Measurements from ENCODE around the gene ELMO1. TPM values are rescaled to one million over a fixed set of nuclear protein-coding genes. Genes with fewer than 3 reads are reported as not detected.

ELMO1 gene
- total and polyA plus RNA-seq, 2 experiments from 2014 or later: 9.6 to 10.8 TPM

GRCh38 chr7:36820527-36821170 lies 628.0 kb downstream of the ELMO1 start:
- Histone ChIP-seq H3K27ac (no peak overlapping the region), H3K9me3 (ENCODE audit: low read depth) (no peaks in the 10 kb centered on the region), H3K4me1 (ENCODE audit: low read depth) (no peaks in the 10 kb centered on the region), H3K27me3 (no peaks in the 10 kb centered on the region), H3K4me3 (no peak overlapping the region), H3K36me3 (no peaks in the 10 kb centered on the region)
- peak in 1 of 2 donors; percentile 90 for DNase-seq (ENCODE audit: low read depth in 1 of 2, low spot score in 1 of 2)
- no peak for TF ChIP-seq CTCF (IDR thresholded peaks at IDR 0.05; ENCODE audit: low read depth, low read length)

GRCh38 chr7:36819639-36820038 lies 629.0 kb downstream of the ELMO1 start:
- no peak for TF ChIP-seq CTCF (IDR thresholded peaks at IDR 0.05; ENCODE audit: low read depth, low read length)
- no peak overlapping the region for H3K27ac ChIP-seq
- no peaks in the 10 kb centered on the region for H3K27me3 ChIP-seq
- no peak overlapping the region for H3K4me3 ChIP-seq
- DNase-seq (ENCODE audit: low read depth in 1 of 2, low spot score in 1 of 2): no peak
- no peaks in the 10 kb centered on the region for H3K4me1 ChIP-seq (ENCODE audit: low read depth)
- no peaks in the 10 kb centered on the region for H3K9me3 ChIP-seq (ENCODE audit: low read depth)
- H3K36me3 ChIP-seq: no peaks in the 10 kb centered on the region

GRCh38 chr7:36814311-36814710 lies 634.4 kb downstream of the ELMO1 start:
- no peak for TF ChIP-seq CTCF (IDR thresholded peaks at IDR 0.05; ENCODE audit: low read depth, low read length)
- no peaks in the 10 kb centered on the region for H3K36me3 ChIP-seq

GRCh38 chr7:36811807-36812206 lies 636.9 kb downstream of the ELMO1 start:
- no peaks in the 10 kb centered on the region for H3K4me1 ChIP-seq (ENCODE audit: low read depth)
- TF ChIP-seq CTCF (IDR thresholded peaks at IDR 0.05; ENCODE audit: low read depth, low read length): no peak
- peaks cover 4% of the 10 kb centered on the region for H3K27me3 ChIP-seq
- no peaks in the 10 kb centered on the region for H3K9me3 ChIP-seq (ENCODE audit: low read depth)
- H3K27ac ChIP-seq: no peak overlapping the region
- no peak overlapping the region for H3K4me3 ChIP-seq
- no peak for DNase-seq (ENCODE audit: low read depth in 1 of 2, low spot score in 1 of 2)
- no peaks in the 10 kb centered on the region for H3K36me3 ChIP-seq

More at GRCh38 chr7:36814311-36814710, 634.4 kb downstream of the ELMO1 start:
- no peak for DNase-seq (ENCODE audit: low read depth in 1 of 2, low spot score in 1 of 2)
- Histone ChIP-seq H3K27ac (no peak overlapping the region), H3K4me1 (ENCODE audit: low read depth) (no peaks in the 10 kb centered on the region), H3K27me3 (peaks cover 4% of the 10 kb centered on the region), H3K9me3 (ENCODE audit: low read depth) (no peaks in the 10 kb centered on the region), H3K4me3 (no peak overlapping the region)

GRCh38 chr7:36810489-36810888 lies 638.2 kb downstream of the ELMO1 start:
- TF ChIP-seq CTCF (IDR thresholded peaks at IDR 0.05; ENCODE audit: low read depth, low read length): no peak
- no peaks in the 10 kb centered on the region for H3K4me1 ChIP-seq (ENCODE audit: low read depth)
- DNase-seq (ENCODE audit: low read depth in 1 of 2, low spot score in 1 of 2): no peak
- H3K9me3 ChIP-seq (ENCODE audit: low read depth): no peaks in the 10 kb centered on the region
- H3K27me3 ChIP-seq: peaks cover 4% of the 10 kb centered on the region
- H3K36me3 ChIP-seq: no peaks in the 10 kb centered on the region
- H3K27ac ChIP-seq: no peak overlapping the region
- H3K4me3 ChIP-seq: no peak overlapping the region
